HepG2 (cell line): ENCODE data around the gene ACSL3. TPM values are rescaled to one million over a fixed set of nuclear protein-coding genes. Genes with fewer than 3 reads are reported as not detected.

ENCODE experiments used
- ARID5B ChIP-seq: IDR thresholded peaks from 2 replicates; pipeline ENCODE4 v1.4.0; 2020; ENCODE audit warnings: mild to moderate bottlenecking, missing genetic modification reagents
- BCL6 ChIP-seq: IDR thresholded peaks from 2 replicates; pipeline ENCODE4 v1.6.1; 2016; ENCODE audit warnings: missing genetic modification reagents, missing compliant biosample characterization
- CHD2 ChIP-seq: IDR thresholded peaks from 2 replicates; pipeline ENCODE4 v1.6.1; 2011; ENCODE audit warnings: low read depth, low read length, improper control_type of control experiment
- EEA1 ChIP-seq: sonication (generic); formaldehyde crosslinking; IDR thresholded peaks from 2 replicates; pipeline ENCODE4 v1.5.1; 2020; ENCODE audit warnings: mild to moderate bottlenecking, missing genetic modification reagents, borderline replicate concordance
- FOSL1 ChIP-seq: sonication (generic); formaldehyde crosslinking; IDR thresholded peaks from 2 replicates; pipeline ENCODE4 v1.9.0; 2021; ENCODE audit warnings: missing genetic modification reagents, borderline replicate concordance
- HDAC6 ChIP-seq: fragments of 200-600 bp; sonication (generic); IDR thresholded peaks from 2 replicates; pipeline ENCODE4 v1.7.0; 2017; ENCODE audit warnings: mild to moderate bottlenecking, antibody characterized with exemption, low read length, low read depth
- IRX3 ChIP-seq: sonication (generic); formaldehyde crosslinking; IDR thresholded peaks from 2 replicates; pipeline ENCODE4 v1.8.1; 2023; ENCODE audit warnings: mild to moderate bottlenecking, low read depth, missing genetic modification reagents, borderline replicate concordance
- KMT2A ChIP-seq: sonication (generic); formaldehyde crosslinking; IDR thresholded peaks from 2 replicates; pipeline ENCODE4 v1.4.0; 2020; ENCODE audit warnings: missing genetic modification reagents
- NCOA5 ChIP-seq: sonication (generic); formaldehyde crosslinking; IDR thresholded peaks from 2 replicates; pipeline ENCODE4 v1.4.0; 2020; ENCODE audit warnings: missing genetic modification reagents
- PAF1 ChIP-seq: IDR thresholded peaks from 2 replicates; pipeline ENCODE4 v1.6.1; 2016; ENCODE audit warnings: missing genetic modification reagents, missing compliant biosample characterization
- PLRG1 ChIP-seq: fragments of 450-650 bp; conservative IDR thresholded peaks from 2 replicates; pipeline ENCODE4 v1.6.1; 2016
- ZFP1 ChIP-seq: IDR thresholded peaks from 2 replicates; pipeline ENCODE4 v1.6.1; 2016
- ZNF143 ChIP-seq: sonication (generic); formaldehyde crosslinking; IDR thresholded peaks from 2 replicates; pipeline ENCODE4 v1.4.0; 2020; ENCODE audit warnings: missing genetic modification reagents
- ZNF441 ChIP-seq: sonication (generic); formaldehyde crosslinking; IDR thresholded peaks from 2 replicates; pipeline ENCODE4 v1.7.0; 2021; ENCODE audit warnings: missing genetic modification reagents, borderline replicate concordance
- ZNF468 ChIP-seq: sonication (generic); formaldehyde crosslinking; IDR thresholded peaks from 2 replicates; pipeline ENCODE4 v1.8.0; 2022; ENCODE audit warnings: mild to moderate bottlenecking, moderate library complexity, missing genetic modification reagents
- ZNF580 ChIP-seq: IDR thresholded peaks from 2 replicates; pipeline ENCODE4 v1.6.1; 2016; ENCODE audit warnings: low read depth, borderline replicate concordance
- ZNF704 ChIP-seq: sonication (generic); formaldehyde crosslinking; IDR thresholded peaks from 2 replicates; pipeline ENCODE4 v1.8.1; 2023; ENCODE audit warnings: mild to moderate bottlenecking, inconsistent platforms, moderate library complexity, missing genetic modification reagents, borderline replicate concordance
- ZNF766 ChIP-seq: sonication (generic); formaldehyde crosslinking; IDR thresholded peaks from 2 replicates; pipeline ENCODE4 v1.5.0; 2020; ENCODE audit warnings: missing genetic modification reagents, borderline replicate concordance
- ZNF780A ChIP-seq: sonication (generic); formaldehyde crosslinking; IDR thresholded peaks from 2 replicates; pipeline ENCODE4 v1.8.0; 2022; ENCODE audit warnings: mild to moderate bottlenecking, missing genetic modification reagents, moderate library complexity
- polyA plus RNA-seq, 8 experiments: library from polyadenylated mRNA; depleted of rRNA in 3 of 8; stranded (reverse) in 7 of 8; unstranded in 1 of 8; fragments of >200 nt; fragmentation: Illumina TruSeq in 4 of 8; extraction: Trizol in 4 of 8; gene quantifications; 2 replicates each; pipeline versions ENCODE4 v1.2.1 to v1.2.3, GENCODE V29; 2011 to 2016; ENCODE audit warnings: low read depth in 4 of 8, missing spikeins in 1 of 8, mixed read lengths in 1 of 8; ENCODE audit not compliant: insufficient read depth in 1 of 8
- total RNA-seq, 5 experiments: library from RNA; depleted of rRNA; stranded (reverse); fragments of >200 nt; fragmentation: Illumina TruSeq; extraction: Trizol; gene quantifications; 2 replicates each; pipeline ENCODE4 v1.2.3, GENCODE V29; 2016; ENCODE audit warnings: low read depth in 1 of 5
- TF ChIP-seq, protein P1 (sequence below): sonication (generic); formaldehyde crosslinking; IDR thresholded peaks from 2 replicates; pipeline ENCODE4 v1.5.0; 2020; ENCODE audit warnings: missing genetic modification reagents
- TF ChIP-seq, protein P2 (sequence below): sonication (generic); formaldehyde crosslinking; IDR thresholded peaks from 2 replicates; pipeline ENCODE4 v1.9.0; 2021; ENCODE audit warnings: missing genetic modification reagents, borderline replicate concordance

Gene ACSL3
- total and polyA plus RNA-seq, 2 of the 13 experiments (the other 11 are each of a cell fraction or from before 2014, with no cell fraction given), result 305 to 365 TPM

GRCh38 chr2:222860740-222861410 lies at the start of gene ACSL3 (continued):
- peak; percentile 73 for TF ChIP-seq ARID5B
- TF ChIP-seq HDAC6, result no peak
- TF ChIP-seq ZNF704 (CRISPR knock-in tag), result no peak
- TF ChIP-seq PAF1, result 0 out of 2 replicates have a peak, but pooled peaks have one; percentile 70
- TF ChIP-seq NCOA5 (CRISPR knock-in tag), result 0 out of 2 replicates have a peak, but pooled peaks have one; percentile 13
- TF ChIP-seq BCL6 (CRISPR knock-in tag), result peak; percentile 69
- TF ChIP-seq CHD2, result peak; percentile 64; the same call in 1 of the 2 replicates
- TF ChIP-seq EEA1 (CRISPR knock-in tag), result peak; percentile 91; the same call in 1 of the 2 replicates
- TF ChIP-seq FOSL1 (CRISPR knock-in tag), result no peak
- peak; percentile 93 for TF ChIP-seq KMT2A (CRISPR knock-in tag)
- TF ChIP-seq IRX3, result peak; percentile 99
- peak; percentile 87; the same call in 1 of the 2 replicates for TF ChIP-seq ZNF441 (CRISPR knock-in tag)
- TF ChIP-seq ZNF580 (CRISPR knock-in tag), result peak; percentile 76; the same call in 1 of the 2 replicates
- TF ChIP-seq ZNF143 (CRISPR knock-in tag), result peak; percentile 32; the same call in 1 of the 2 replicates
- TF ChIP-seq ZNF468 (CRISPR knock-in tag), result 0 out of 2 replicates have a peak, but pooled peaks have one; percentile 89
- TF ChIP-seq, protein P1, sequence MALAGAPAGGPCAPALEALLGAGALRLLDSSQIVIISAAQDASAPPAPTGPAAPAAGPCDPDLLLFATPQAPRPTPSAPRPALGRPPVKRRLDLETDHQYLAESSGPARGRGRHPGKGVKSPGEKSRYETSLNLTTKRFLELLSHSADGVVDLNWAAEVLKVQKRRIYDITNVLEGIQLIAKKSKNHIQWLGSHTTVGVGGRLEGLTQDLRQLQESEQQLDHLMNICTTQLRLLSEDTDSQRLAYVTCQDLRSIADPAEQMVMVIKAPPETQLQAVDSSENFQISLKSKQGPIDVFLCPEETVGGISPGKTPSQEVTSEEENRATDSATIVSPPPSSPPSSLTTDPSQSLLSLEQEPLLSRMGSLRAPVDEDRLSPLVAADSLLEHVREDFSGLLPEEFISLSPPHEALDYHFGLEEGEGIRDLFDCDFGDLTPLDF (CRISPR knock-in tag), result peak; percentile 88
- TF ChIP-seq, protein P2, sequence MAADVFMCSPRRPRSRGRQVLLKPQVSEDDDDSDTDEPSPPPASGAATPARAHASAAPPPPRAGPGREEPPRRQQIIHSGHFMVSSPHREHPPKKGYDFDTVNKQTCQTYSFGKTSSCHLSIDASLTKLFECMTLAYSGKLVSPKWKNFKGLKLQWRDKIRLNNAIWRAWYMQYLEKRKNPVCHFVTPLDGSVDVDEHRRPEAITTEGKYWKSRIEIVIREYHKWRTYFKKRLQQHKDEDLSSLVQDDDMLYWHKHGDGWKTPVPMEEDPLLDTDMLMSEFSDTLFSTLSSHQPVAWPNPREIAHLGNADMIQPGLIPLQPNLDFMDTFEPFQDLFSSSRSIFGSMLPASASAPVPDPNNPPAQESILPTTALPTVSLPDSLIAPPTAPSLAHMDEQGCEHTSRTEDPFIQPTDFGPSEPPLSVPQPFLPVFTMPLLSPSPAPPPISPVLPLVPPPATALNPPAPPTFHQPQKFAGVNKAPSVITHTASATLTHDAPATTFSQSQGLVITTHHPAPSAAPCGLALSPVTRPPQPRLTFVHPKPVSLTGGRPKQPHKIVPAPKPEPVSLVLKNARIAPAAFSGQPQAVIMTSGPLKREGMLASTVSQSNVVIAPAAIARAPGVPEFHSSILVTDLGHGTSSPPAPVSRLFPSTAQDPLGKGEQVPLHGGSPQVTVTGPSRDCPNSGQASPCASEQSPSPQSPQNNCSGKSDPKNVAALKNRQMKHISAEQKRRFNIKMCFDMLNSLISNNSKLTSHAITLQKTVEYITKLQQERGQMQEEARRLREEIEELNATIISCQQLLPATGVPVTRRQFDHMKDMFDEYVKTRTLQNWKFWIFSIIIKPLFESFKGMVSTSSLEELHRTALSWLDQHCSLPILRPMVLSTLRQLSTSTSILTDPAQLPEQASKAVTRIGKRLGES (CRISPR knock-in tag), result peak; percentile 87
- peak; percentile 58; the same call in 1 of the 2 replicates for TF ChIP-seq ZFP1
- TF ChIP-seq ZNF780A (CRISPR knock-in tag), result peak; percentile 94
- no peak for TF ChIP-seq PLRG1
- peak; percentile 95 for TF ChIP-seq ZNF766
